GM19328 (cell line): ENCODE results near the gene LRRC7.

Experiments
- ATAC-seq: cut with Tn5 transposase; IDR thresholded peaks from one replicate; pipeline ENCODE4 v1.9.1; 2021; ENCODE audit warnings: mild to moderate bottlenecking, moderate library complexity; ENCODE audit not compliant: unreplicated experiment

The LRRC7 gene

DNA sequence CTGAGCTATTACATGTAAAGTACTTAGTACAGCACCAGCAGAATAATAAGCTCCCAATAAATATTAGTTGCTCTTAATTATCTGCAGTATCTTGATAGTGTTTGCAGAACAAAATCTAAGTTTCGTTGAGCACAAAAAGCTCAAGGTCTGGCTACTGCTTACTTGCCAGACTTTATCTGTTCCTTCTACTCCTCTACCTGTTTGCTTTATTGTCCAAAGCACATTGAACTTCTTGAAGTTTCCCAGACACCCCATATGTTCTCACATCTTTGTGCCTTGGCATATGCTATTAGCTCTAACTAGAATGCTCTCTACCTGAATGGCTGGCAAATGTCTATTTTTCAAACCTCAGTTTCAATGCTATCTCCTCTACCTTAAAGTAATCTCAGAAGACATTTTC lies 582.7 kb downstream of the LRRC7 start:
- no peak for ATAC-seq

DNA sequence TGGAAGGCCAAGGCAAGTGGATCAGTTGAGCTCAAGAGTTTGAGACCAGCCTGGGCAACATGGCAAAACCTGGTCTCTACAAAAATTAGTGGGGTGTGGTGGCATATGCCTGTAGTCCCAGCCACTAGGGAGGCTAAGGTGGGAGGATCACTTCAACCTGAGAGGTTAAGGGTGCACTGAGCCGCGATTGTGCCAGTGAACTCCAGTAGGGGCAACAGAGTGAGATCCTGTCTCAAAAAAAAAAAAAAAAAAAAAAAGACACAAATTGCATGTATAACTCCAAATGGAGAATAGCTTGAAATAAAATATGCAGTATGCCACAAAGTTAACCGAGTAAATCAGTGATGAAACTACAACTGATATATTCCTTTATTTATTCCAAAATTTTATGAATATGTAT lies 586.0 kb downstream of the LRRC7 start:
- ATAC-seq = no peak

DNA sequence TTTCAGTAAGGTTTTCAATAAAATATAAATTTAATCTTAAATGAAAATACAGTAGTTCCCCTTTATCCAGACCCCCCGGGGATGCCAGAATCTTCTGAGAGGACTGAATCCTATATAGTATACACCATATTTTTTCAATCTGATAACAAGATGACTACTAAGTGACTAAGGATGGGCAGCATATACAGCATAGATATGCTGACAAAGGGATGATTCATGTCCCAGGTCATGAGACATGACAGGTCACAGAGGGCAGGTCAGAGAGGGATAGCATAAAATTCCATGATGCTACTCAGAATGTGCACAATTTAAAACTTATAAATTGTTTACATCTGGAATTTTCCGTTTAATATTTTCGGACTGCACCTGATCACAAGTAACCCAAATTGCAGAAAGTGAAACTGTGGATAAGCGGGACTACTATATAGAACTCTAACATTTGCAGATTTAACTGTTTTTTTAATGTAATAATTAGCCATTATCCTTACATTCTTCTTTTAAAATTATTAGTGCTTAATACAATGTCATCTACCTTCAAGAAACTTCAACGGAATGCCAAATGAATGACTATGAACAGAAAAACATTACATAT lies 588.9 kb downstream of the LRRC7 start:
- ATAC-seq = no peak

DNA sequence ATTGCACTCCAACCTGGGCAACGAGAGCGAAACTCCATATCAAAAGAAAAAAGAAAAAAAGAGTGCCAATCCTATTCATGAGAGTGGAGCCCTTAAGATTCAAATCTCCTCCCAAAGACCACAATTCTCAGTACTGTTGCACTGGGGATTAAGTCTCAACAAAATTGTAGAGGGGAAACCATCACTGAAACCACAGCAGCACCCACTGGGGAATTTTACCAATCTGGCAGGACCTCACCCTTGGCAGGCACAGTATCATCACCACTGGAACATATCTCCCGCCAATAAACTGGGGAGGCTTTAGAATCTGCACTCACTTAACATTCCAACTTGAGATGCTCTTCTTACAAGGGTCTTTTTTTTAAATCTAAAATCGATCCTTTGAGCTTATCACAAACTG lies 596.6 kb downstream of the LRRC7 start:
- no peak for ATAC-seq

DNA sequence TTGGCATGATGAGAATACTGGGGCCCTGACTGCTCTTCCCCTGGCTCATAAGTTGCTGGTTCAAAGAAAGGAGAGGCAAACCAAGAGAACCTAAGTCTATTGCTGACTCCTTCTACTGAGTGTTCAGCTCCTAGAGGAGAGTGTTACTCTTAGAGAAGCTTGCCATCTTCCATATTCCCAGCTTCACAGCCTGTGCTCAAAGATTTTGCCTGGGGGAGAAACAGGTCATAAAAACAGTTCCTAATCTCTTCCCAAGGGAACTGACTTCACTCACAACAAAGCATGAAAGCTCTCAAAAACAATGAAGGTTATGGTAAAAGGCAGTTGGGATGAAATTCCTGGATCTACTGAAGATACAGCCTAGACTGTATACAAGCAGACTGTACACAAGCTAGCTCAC lies 600.6 kb downstream of the LRRC7 start:
- no peak for ATAC-seq

DNA sequence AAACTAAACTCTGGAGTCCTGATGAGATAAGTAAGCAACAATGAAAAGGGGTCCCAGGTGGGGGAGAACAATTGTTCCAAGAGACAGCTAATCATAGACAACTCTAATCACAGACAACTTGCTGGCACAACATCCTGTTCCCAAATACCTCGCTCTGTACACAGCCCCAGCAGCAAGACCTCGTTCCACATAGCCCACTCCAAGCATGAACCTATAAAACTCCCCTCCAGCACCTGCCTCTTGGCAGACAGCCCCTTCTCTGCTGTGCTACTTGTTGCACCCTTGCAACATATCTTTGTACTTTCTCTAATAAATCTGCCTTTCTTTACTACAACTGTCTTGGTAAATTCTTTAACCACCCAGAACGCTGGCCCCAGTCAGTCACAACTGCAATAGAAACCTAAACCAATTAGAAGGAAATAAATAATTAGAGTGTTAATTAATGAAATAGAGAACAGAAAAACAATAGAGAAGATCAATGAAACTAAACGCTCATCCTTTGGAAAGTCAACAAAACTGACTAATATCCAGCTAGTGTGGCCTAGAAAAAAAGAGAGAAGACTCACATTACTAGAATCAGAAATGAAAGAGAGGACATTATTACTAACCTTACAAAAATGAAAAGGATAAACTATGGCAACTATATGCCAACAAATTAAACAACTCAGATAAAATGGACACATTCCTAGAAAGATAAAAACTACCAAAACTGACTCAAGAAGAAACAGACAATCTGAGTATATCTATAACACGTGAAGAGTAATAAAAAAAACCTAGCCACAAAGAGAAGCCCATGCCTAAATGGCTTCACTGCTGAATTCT lies 601.5 kb downstream of the LRRC7 start:
- ATAC-seq = no peak

DNA sequence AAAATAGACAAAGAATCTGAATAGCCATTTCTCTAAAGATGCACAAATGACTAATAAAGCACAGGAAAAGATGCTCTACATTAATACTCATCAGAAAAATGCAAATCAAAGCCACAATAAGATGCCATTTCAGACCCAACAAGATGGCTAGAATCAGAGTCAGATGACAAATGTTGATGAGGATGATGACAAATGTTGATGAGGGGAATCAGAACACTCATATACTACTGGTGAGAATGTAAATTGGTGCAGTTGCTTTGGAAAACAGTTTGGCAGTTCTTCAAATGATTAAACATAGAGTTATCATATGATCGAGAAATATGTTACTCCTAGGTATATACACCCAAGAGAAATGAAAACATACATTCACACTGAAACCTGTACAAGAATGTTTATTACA lies 603.8 kb downstream of the LRRC7 start:
- ATAC-seq = no peak
